ENCODE measurements around the gene ERN1.

DNA sequence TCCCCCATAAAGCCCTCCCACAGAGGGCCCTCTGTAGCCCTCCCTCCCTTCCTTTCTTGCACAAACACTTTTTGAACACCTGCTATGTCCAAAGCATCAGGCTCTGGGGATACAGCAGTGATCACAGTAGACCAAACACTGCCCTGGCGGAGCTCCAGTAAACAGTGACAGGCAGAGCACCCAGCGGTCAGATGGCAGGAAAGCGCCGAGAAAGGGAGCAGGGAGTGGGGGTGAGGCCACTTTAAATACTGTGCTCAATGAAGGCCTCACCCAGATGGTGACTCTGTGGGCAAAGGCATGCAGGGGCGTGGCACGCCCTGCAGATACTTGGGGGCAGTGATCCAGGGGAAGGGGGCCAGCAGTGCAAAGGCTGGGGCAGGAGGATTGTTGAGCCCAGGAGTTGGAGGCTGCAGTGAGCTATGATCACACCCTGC, 124.2 kb downstream of the ERN1 start:
- TF ChIP-seq, protein P1, sequence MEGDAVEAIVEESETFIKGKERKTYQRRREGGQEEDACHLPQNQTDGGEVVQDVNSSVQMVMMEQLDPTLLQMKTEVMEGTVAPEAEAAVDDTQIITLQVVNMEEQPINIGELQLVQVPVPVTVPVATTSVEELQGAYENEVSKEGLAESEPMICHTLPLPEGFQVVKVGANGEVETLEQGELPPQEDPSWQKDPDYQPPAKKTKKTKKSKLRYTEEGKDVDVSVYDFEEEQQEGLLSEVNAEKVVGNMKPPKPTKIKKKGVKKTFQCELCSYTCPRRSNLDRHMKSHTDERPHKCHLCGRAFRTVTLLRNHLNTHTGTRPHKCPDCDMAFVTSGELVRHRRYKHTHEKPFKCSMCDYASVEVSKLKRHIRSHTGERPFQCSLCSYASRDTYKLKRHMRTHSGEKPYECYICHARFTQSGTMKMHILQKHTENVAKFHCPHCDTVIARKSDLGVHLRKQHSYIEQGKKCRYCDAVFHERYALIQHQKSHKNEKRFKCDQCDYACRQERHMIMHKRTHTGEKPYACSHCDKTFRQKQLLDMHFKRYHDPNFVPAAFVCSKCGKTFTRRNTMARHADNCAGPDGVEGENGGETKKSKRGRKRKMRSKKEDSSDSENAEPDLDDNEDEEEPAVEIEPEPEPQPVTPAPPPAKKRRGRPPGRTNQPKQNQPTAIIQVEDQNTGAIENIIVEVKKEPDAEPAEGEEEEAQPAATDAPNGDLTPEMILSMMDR (IDR thresholded peaks at IDR 0.05; ENCODE audit: low read length): no peak
- TF ChIP-seq EZH2 (optimal IDR thresholded peaks at IDR 0.05; ENCODE audit: low read depth, low read length) (no peak), EZH2phosphoT487 (IDR thresholded peaks at IDR 0.05; ENCODE audit: low read length) (no peak)
